ENCODE measurements around the gene FNDC3A. TPM values are rescaled to one million over a fixed set of nuclear protein-coding genes. Genes with fewer than 3 reads are reported as not detected.

The FNDC3A gene
- total RNA-seq, 1 donor from 2014 or later, result 61.4 TPM

GRCh38 chr13:48983331-48983730, 7.6 kb downstream of the FNDC3A start:
- no peak for ATAC-seq
- Histone ChIP-seq H3K4me1 (peaks cover 36% of the 10 kb centered on the region), H3K9me3 (no peaks in the 10 kb centered on the region), H3K27me3 (ENCODE audit: low read depth) (no peaks in the 10 kb centered on the region), H3K4me3 (no peak overlapping the region), H3K27ac (no peak overlapping the region), H3K36me3 (no peaks in the 10 kb centered on the region)
- intact Hi-C loops (cut with DNase I), result no loop called here
- TF ChIP-seq CTCF (IDR thresholded peaks at IDR 0.05), result no peak
- no peak for DNase-seq

- Histone ChIP-seq H3K4me1 (peaks cover 12% of the 10 kb centered on the region), H3K36me3 (no peaks in the 10 kb centered on the region), H3K27me3 (ENCODE audit: low read depth) (no peaks in the 10 kb centered on the region), H3K27ac (no peak overlapping the region), H3K9me3 (peaks cover 2% of the 10 kb centered on the region), H3K4me3 (no peak overlapping the region)
- DNase-seq, result no peak
- TF ChIP-seq CTCF (IDR thresholded peaks at IDR 0.05), result no peak
- intact Hi-C loops (cut with DNase I), result no loop called here
- ATAC-seq, result no peak
Observed at GRCh38 chr13:48985756-48986155, 10.0 kb downstream of the FNDC3A start.

- no peak for TF ChIP-seq CTCF (IDR thresholded peaks at IDR 0.05)
- H3K4me1 ChIP-seq, result no peaks in the 10 kb centered on the region
- DNase-seq, result no peak
- no peak for ATAC-seq
- H3K9me3 ChIP-seq, result peaks cover 7% of the 10 kb centered on the region
- H3K27ac ChIP-seq, result no peak overlapping the region
- intact Hi-C loops (cut with DNase I), result no loop called here
- no peaks in the 10 kb centered on the region for H3K36me3 ChIP-seq
- H3K4me3 ChIP-seq, result no peak overlapping the region
- no peaks in the 10 kb centered on the region for H3K27me3 ChIP-seq (ENCODE audit: low read depth)
Observed at GRCh38 chr13:48990900-48991299, 15.2 kb downstream of the FNDC3A start.

GRCh38 chr13:48993150-48993549, 17.4 kb downstream of the FNDC3A start:
- DNase-seq (no peak), ATAC-seq (no peak)
- Histone ChIP-seq H3K4me1 (no peaks in the 10 kb centered on the region), H3K4me3 (no peak overlapping the region), H3K36me3 (no peaks in the 10 kb centered on the region), H3K27ac (no peak overlapping the region), H3K9me3 (peaks cover 7% of the 10 kb centered on the region), H3K27me3 (ENCODE audit: low read depth) (no peaks in the 10 kb centered on the region)
- intact Hi-C loops (cut with DNase I), result no loop called here
- TF ChIP-seq CTCF (IDR thresholded peaks at IDR 0.05), result no peak

- no peaks in the 10 kb centered on the region for H3K27me3 ChIP-seq (ENCODE audit: low read depth)
- no peaks in the 10 kb centered on the region for H3K4me1 ChIP-seq
- H3K27ac ChIP-seq, result no peak overlapping the region
- TF ChIP-seq CTCF (IDR thresholded peaks at IDR 0.05), result no peak
- peaks cover 7% of the 10 kb centered on the region for H3K9me3 ChIP-seq
- DNase-seq (no peak), ATAC-seq (peak in 1 of 2 donors; percentile 31)
- no peak overlapping the region for H3K4me3 ChIP-seq
- intact Hi-C loops (cut with DNase I), result no loop called here
- no peaks in the 10 kb centered on the region for H3K36me3 ChIP-seq
Observed at GRCh38 chr13:48994706-48995105, 19.0 kb downstream of the FNDC3A start.
